ENCODE data around the gene PHKB. TPM values are rescaled to one million over a fixed set of nuclear protein-coding genes. Genes with fewer than 3 reads are reported as not detected.

PHKB gene
- total and polyA plus RNA-seq, 2 donors (not counting 1 experiment from before 2014, with no cell fraction given), result 50.4 to 223 TPM

DNA sequence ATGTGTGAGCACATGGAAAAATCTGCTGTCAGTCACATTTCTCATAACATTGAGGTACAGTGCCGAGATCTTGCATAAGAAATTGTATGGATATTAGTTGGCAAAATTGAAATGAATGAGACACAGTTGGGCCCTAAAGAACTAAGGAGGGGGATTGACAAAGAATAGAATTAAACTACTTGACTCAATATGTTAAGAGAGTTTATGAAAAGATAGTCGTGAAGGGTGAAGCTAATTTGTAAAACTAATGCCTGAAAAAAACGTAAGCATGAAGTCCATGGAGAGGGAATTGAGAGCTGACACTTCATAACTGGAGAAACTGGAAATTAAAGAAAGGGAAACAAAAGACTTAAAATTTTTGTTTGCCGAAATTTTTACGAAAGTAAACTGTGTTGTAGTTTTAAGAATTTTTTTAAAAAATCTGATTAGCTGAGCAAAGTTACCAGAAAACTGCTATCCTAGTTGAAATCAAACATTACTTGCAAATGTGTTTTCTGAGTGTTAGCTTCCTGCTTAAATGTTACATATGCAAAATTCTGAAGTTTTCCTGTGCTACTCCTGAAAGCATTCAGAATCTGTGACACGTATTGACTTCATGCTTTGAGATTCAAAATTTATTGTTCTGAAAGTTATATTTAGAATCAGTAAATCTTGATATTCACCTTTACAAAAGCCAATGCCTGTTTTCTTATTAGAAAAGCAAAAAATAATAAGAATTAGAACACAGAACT, 239.9 kb downstream of the PHKB start:
- ChIA-PET POLR2A (no interaction called here), CTCF (no interaction called here)
- Histone ChIP-seq H3K4me2 (replicated peaks; ENCODE audit: low read depth, low read length, poor library complexity, severe bottlenecking) (no peak overlapping the region), H3K27me3 (replicated peaks in 1 of 4; ENCODE audit: control extremely low read depth in 1 of 4, control insufficient read depth in 3 of 4, insufficient read depth in 4 of 4, low read length in 3 of 4) (no peaks in the 10 kb centered on the region), H3K36me3 (replicated peaks in 1 of 2; ENCODE audit: control extremely low read depth in 1 of 2, control insufficient read depth in 1 of 2, extremely low read depth in 1 of 2, insufficient read depth in 2 of 2, low read length in 1 of 2) (peaks cover 26 to 39% of the 10 kb centered on the region in 2 experiments), H3K4me3 (ENCODE audit: control extremely low read depth in 1 of 5, extremely low read depth in 1 of 5, insufficient read depth in 1 of 5, low read depth in 2 of 5, low read length in 4 of 5) (no peak overlapping the region), H3K9me3 (ENCODE audit: control extremely low read depth in 1 of 3, control insufficient read depth in 2 of 3, insufficient read depth in 1 of 3, low read length in 2 of 3) (no peaks in the 10 kb centered on the region), H3K9ac (ENCODE audit: low read length) (no peak overlapping the region), H3K79me2 (ENCODE audit: control insufficient read depth, insufficient read depth, low read length) (no peaks in the 10 kb centered on the region), H4K20me1 (ENCODE audit: control insufficient read depth, insufficient read depth, low read length, poor library complexity, severe bottlenecking) (no peaks in the 10 kb centered on the region), H3K4me1 (ENCODE audit: control insufficient read depth in 2 of 2, insufficient read depth in 2 of 2, low read length in 2 of 2) (no peaks in the 10 kb centered on the region), H3K27ac (ENCODE audit: low read length in 2 of 2) (no peak overlapping the region), H2AFZ (ENCODE audit: insufficient read depth, low read depth, low read length, poor library complexity, severe bottlenecking) (no peak overlapping the region)
- WGBS (ENCODE audit: insufficient coverage), result 72% methylated on average over 5 of the region's 6 CpGs
- Mint-ChIP-seq H3K27me3 (no peaks in the 10 kb centered on the region), H3K4me1 (no peaks in the 10 kb centered on the region), H3K27ac (no peak overlapping the region), H3K9me3 (ENCODE audit: insufficient read depth) (no peaks in the 10 kb centered on the region), H3K4me3 (no peak overlapping the region)
- intact Hi-C loops (cut with micrococcal nuclease), result no loop called here
- TF ChIP-seq EZH2 (IDR thresholded peaks at IDR 0.05; ENCODE audit: borderline replicate concordance, insufficient read depth, low read depth, low read length, poor library complexity, severe bottlenecking), result no peak
- DNase-seq (no peak), ATAC-seq (ENCODE audit: low read depth) (no peak)

DNA sequence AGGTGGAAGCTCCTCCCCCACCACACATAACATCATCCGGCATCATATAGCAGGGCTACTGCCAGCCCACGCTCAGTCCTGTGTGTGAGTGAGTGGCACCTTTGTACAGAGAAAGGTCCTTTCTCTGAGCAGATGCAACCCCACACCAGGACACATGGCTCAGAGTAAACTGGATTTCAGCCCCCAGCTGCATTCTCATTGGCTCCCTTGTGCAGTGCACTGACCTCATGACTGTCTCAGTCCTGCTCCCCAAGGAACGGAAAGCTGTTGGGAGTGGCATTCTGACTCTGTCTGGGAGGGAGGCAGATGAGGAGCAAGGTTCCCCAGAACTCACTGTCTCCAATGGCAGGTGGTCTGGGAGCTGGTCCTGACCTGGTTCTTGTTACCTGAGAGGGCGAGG, 244.1 kb downstream of the PHKB start:
- DNase-seq, result no peak
- Mint-ChIP-seq H3K4me1 (no peaks in the 10 kb centered on the region), H3K9me3 (ENCODE audit: insufficient read depth) (no peaks in the 10 kb centered on the region), H3K4me3 (no peak overlapping the region), H3K27me3 (no peaks in the 10 kb centered on the region), H3K27ac (no peak overlapping the region)
- H2AFZ ChIP-seq (ENCODE audit: insufficient read depth, low read depth, low read length, poor library complexity, severe bottlenecking), result no peak overlapping the region
- H3K79me2 ChIP-seq (ENCODE audit: control insufficient read depth, insufficient read depth, low read length), result no peaks in the 10 kb centered on the region
- no peaks in the 10 kb centered on the region for H3K4me1 ChIP-seq (ENCODE audit: control insufficient read depth in 2 of 2, insufficient read depth in 2 of 2, low read length in 2 of 2)
- no peaks in the 10 kb centered on the region for H3K36me3 ChIP-seq (replicated peaks in 1 of 2; ENCODE audit: control extremely low read depth in 1 of 2, control insufficient read depth in 1 of 2, extremely low read depth in 1 of 2, insufficient read depth in 2 of 2, low read length in 1 of 2)
- intact Hi-C loops (cut with micrococcal nuclease), result no loop called here
- POLR2A ChIA-PET, result no interaction called here
- ATAC-seq (ENCODE audit: low read depth), result no peak
- CTCF ChIA-PET, result no interaction called here
- no peak overlapping the region for H3K4me3 ChIP-seq (ENCODE audit: control extremely low read depth in 1 of 5, extremely low read depth in 1 of 5, insufficient read depth in 1 of 5, low read depth in 2 of 5, low read length in 4 of 5)
- 100% methylated on average over 1 of the region's 4 CpGs for WGBS (ENCODE audit: insufficient coverage)
- no peak for TF ChIP-seq EZH2 (IDR thresholded peaks at IDR 0.05; ENCODE audit: borderline replicate concordance, insufficient read depth, low read depth, low read length, poor library complexity, severe bottlenecking)
- TF ChIP-seq, protein P1, sequence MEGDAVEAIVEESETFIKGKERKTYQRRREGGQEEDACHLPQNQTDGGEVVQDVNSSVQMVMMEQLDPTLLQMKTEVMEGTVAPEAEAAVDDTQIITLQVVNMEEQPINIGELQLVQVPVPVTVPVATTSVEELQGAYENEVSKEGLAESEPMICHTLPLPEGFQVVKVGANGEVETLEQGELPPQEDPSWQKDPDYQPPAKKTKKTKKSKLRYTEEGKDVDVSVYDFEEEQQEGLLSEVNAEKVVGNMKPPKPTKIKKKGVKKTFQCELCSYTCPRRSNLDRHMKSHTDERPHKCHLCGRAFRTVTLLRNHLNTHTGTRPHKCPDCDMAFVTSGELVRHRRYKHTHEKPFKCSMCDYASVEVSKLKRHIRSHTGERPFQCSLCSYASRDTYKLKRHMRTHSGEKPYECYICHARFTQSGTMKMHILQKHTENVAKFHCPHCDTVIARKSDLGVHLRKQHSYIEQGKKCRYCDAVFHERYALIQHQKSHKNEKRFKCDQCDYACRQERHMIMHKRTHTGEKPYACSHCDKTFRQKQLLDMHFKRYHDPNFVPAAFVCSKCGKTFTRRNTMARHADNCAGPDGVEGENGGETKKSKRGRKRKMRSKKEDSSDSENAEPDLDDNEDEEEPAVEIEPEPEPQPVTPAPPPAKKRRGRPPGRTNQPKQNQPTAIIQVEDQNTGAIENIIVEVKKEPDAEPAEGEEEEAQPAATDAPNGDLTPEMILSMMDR (IDR thresholded peaks at IDR 0.05), result no peak
- H3K9ac ChIP-seq (ENCODE audit: low read length), result no peak overlapping the region
- no peak overlapping the region for H3K27ac ChIP-seq (ENCODE audit: low read length in 2 of 2)
- no peaks in the 10 kb centered on the region for H3K9me3 ChIP-seq (ENCODE audit: control extremely low read depth in 1 of 3, control insufficient read depth in 2 of 3, insufficient read depth in 1 of 3, low read length in 2 of 3)
- no peaks in the 10 kb centered on the region for H4K20me1 ChIP-seq (ENCODE audit: control insufficient read depth, insufficient read depth, low read length, poor library complexity, severe bottlenecking)
- H3K27me3 ChIP-seq (replicated peaks in 1 of 4; ENCODE audit: control extremely low read depth in 1 of 4, control insufficient read depth in 3 of 4, insufficient read depth in 4 of 4, low read length in 3 of 4), result no peaks in the 10 kb centered on the region
- no peak overlapping the region for H3K4me2 ChIP-seq (replicated peaks; ENCODE audit: low read depth, low read length, poor library complexity, severe bottlenecking)

Measured in B cell (primary cell).